ENCODE measurements around the gene ARL3.
A peak's percentile ranks its signal among the peaks of the same experiment; 100 is the strongest.

ARL3 gene

GRCh38 chr10:102631525-102632393, 82.4 kb downstream of the ARL3 start:
- Histone ChIP-seq H3K4me3 (ENCODE audit: low read depth, low read length) (no peak overlapping the region), H3K4me1 (peaks cover 45% of the 10 kb centered on the region), H3K36me3 (no peaks in the 10 kb centered on the region), H3K27me3 (no peaks in the 10 kb centered on the region), H3K9me3 (no peaks in the 10 kb centered on the region)
- no peak for TF ChIP-seq CTCF (IDR thresholded peaks at IDR 0.05; ENCODE audit: low read depth, low read length)
- DNase-seq, result no peak

- H3K36me3 ChIP-seq, result no peaks in the 10 kb centered on the region
- H3K27me3 ChIP-seq, result no peaks in the 10 kb centered on the region
- H3K4me1 ChIP-seq, result peaks cover 56% of the 10 kb centered on the region
- no peak for TF ChIP-seq CTCF (IDR thresholded peaks at IDR 0.05; ENCODE audit: low read depth, low read length)
- H3K9me3 ChIP-seq, result no peaks in the 10 kb centered on the region
- H3K4me3 ChIP-seq (ENCODE audit: low read depth, low read length), result no peak overlapping the region
- DNase-seq, result no peak
These were observed 83.5 kb downstream of the ARL3 start for GRCh38 chr10:102630663-102631062.

- DNase-seq, result peak; percentile 85
- peaks cover 63% of the 10 kb centered on the region for H3K4me1 ChIP-seq
These were observed 84.3 kb downstream of the ARL3 start for GRCh38 chr10:102629661-102630614.

GRCh38 chr10:102628451-102628911, 85.7 kb downstream of the ARL3 start:
- H3K36me3 ChIP-seq, result no peaks in the 10 kb centered on the region
- no peaks in the 10 kb centered on the region for H3K27me3 ChIP-seq
- DNase-seq, result peak; percentile 87
- H3K4me3 ChIP-seq (ENCODE audit: low read depth, low read length), result no peak overlapping the region
- H3K4me1 ChIP-seq, result peaks cover 74% of the 10 kb centered on the region
- H3K9me3 ChIP-seq, result no peaks in the 10 kb centered on the region
- TF ChIP-seq CTCF (IDR thresholded peaks at IDR 0.05; ENCODE audit: low read depth, low read length), result peak; percentile 48

More at GRCh38 chr10:102629661-102630614, 84.3 kb downstream of the ARL3 start:
- no peaks in the 10 kb centered on the region for H3K9me3 ChIP-seq
- no peaks in the 10 kb centered on the region for H3K27me3 ChIP-seq
- TF ChIP-seq CTCF (IDR thresholded peaks at IDR 0.05; ENCODE audit: low read depth, low read length), result no peak
- no peaks in the 10 kb centered on the region for H3K36me3 ChIP-seq
- H3K4me3 ChIP-seq (ENCODE audit: low read depth, low read length), result no peak overlapping the region

GRCh38 chr10:102627736-102628293, 86.4 kb downstream of the ARL3 start:
- Histone ChIP-seq H3K4me3 (ENCODE audit: low read depth, low read length) (no peak overlapping the region; the same call in 1 of the 2 replicates), H3K27me3 (no peaks in the 10 kb centered on the region), H3K4me1 (peaks cover 74% of the 10 kb centered on the region), H3K9me3 (no peaks in the 10 kb centered on the region), H3K36me3 (no peaks in the 10 kb centered on the region)
- no peak for TF ChIP-seq CTCF (IDR thresholded peaks at IDR 0.05; ENCODE audit: low read depth, low read length)
- peak; percentile 40 for DNase-seq

All from BE2C (cell line).